ENCODE data around the gene SPON1. TPM values are rescaled to one million over a fixed set of nuclear protein-coding genes. Genes with fewer than 3 reads are reported as not detected.

SPON1 gene
- total and polyA plus RNA-seq, 10 of the 15 experiments (the other 5 are each of a cell fraction or from before 2014, with no cell fraction given) = 0.13 to 1.1 (median 0.18) TPM; not detected in 5

- TF ChIP-seq, protein P1, sequence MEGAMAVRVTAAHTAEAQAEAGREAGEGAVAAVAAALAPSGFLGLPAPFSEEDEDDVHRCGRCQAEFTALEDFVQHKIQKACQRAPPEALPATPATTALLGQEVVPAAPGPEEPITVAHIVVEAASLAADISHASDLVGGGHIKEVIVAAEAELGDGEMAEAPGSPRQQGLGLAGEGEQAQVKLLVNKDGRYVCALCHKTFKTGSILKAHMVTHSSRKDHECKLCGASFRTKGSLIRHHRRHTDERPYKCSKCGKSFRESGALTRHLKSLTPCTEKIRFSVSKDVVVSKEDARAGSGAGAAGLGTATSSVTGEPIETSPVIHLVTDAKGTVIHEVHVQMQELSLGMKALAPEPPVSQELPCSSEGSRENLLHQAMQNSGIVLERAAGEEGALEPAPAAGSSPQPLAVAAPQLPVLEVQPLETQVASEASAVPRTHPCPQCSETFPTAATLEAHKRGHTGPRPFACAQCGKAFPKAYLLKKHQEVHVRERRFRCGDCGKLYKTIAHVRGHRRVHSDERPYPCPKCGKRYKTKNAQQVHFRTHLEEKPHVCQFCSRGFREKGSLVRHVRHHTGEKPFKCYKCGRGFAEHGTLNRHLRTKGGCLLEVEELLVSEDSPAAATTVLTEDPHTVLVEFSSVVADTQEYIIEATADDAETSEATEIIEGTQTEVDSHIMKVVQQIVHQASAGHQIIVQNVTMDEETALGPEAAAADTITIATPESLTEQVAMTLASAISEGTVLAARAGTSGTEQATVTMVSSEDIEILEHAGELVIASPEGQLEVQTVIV (IDR thresholded peaks at IDR 0.05; ENCODE audit: borderline replicate concordance, partially characterized antibody) = no peak
- TF ChIP-seq MYB (IDR thresholded peaks at IDR 0.05; ENCODE audit: borderline replicate concordance, low read depth, low read length) = no peak
Observed at GRCh38 chr11:14044916-14045315, 82.4 kb downstream of the SPON1 start (continued).

GRCh38 chr11:14045417-14045816 lies 82.9 kb downstream of the SPON1 start:
- no peak overlapping the region for H3K4me3 ChIP-seq
- intact Hi-C loops (cut with micrococcal nuclease; ENCODE audit: unreplicated experiment) = no loop called here
- ChIA-PET POLR2A (no interaction called here), SMC1A (ENCODE audit: uncharacterized antibody, unreplicated experiment) (no interaction called here), RAD21 (ENCODE audit: unreplicated experiment) (no interaction called here), CTCF (interaction anchor here (1.2 kb wide), 1 partner anchor 9 kb away, joined by 3 read pairs; no protein-coding TSS in a partner anchor)
- no peak for ATAC-seq
- H3K9ac ChIP-seq (ENCODE audit: control insufficient read depth, insufficient read depth, low read length) = no peak overlapping the region
- H3K4me1 ChIP-seq (ENCODE audit: control insufficient read depth, insufficient read depth, low read length) = no peaks in the 10 kb centered on the region
- H3K79me2 ChIP-seq (ENCODE audit: control insufficient read depth, insufficient read depth, low read length) = no peaks in the 10 kb centered on the region
- H4K20me1 ChIP-seq (ENCODE audit: control insufficient read depth, insufficient read depth) = no peaks in the 10 kb centered on the region
- H3K27ac ChIP-seq (ENCODE audit: control insufficient read depth, insufficient read depth) = no peak overlapping the region
- H3K4me2 ChIP-seq (ENCODE audit: control insufficient read depth, insufficient read depth) = no peak overlapping the region
- DNase-seq (ENCODE audit: low read depth, low spot score) = no peak
- no peaks in the 10 kb centered on the region for H3K9me3 ChIP-seq (replicated peaks; ENCODE audit: control insufficient read depth, insufficient read depth, low read length)
- BruUV-seq (replicated peaks) = no TSS peak
- no peaks in the 10 kb centered on the region for H3K36me3 ChIP-seq (ENCODE audit: control insufficient read depth in 2 of 2, insufficient read depth in 2 of 2, low read length in 1 of 2)
- WGBS (ENCODE audit: insufficient coverage, insufficient replicate concordance, low lambda C conversion rate, missing lambda C conversion rate) = 70% methylated on average over 2 of the region's 2 CpGs
- no peak overlapping the region for H2AFZ ChIP-seq (ENCODE audit: control insufficient read depth, low read depth, low read length)
- H3K27me3 ChIP-seq (replicated peaks in 1 of 2; ENCODE audit: control insufficient read depth in 2 of 2, insufficient read depth in 2 of 2, low read length in 1 of 2) = no peaks in the 10 kb centered on the region
- TF ChIP-seq, protein P2, sequence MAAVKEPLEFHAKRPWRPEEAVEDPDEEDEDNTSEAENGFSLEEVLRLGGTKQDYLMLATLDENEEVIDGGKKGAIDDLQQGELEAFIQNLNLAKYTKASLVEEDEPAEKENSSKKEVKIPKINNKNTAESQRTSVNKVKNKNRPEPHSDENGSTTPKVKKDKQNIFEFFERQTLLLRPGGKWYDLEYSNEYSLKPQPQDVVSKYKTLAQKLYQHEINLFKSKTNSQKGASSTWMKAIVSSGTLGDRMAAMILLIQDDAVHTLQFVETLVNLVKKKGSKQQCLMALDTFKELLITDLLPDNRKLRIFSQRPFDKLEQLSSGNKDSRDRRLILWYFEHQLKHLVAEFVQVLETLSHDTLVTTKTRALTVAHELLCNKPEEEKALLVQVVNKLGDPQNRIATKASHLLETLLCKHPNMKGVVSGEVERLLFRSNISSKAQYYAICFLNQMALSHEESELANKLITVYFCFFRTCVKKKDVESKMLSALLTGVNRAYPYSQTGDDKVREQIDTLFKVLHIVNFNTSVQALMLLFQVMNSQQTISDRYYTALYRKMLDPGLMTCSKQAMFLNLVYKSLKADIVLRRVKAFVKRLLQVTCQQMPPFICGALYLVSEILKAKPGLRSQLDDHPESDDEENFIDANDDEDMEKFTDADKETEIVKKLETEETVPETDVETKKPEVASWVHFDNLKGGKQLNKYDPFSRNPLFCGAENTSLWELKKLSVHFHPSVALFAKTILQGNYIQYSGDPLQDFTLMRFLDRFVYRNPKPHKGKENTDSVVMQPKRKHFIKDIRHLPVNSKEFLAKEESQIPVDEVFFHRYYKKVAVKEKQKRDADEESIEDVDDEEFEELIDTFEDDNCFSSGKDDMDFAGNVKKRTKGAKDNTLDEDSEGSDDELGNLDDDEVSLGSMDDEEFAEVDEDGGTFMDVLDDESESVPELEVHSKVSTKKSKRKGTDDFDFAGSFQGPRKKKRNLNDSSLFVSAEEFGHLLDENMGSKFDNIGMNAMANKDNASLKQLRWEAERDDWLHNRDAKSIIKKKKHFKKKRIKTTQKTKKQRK (IDR thresholded peaks at IDR 0.05; ENCODE audit: low read depth, low read length) = no peak
- TF ChIP-seq IKZF2 (IDR thresholded peaks at IDR 0.05) = no peak
- TF ChIP-seq, protein P3, sequence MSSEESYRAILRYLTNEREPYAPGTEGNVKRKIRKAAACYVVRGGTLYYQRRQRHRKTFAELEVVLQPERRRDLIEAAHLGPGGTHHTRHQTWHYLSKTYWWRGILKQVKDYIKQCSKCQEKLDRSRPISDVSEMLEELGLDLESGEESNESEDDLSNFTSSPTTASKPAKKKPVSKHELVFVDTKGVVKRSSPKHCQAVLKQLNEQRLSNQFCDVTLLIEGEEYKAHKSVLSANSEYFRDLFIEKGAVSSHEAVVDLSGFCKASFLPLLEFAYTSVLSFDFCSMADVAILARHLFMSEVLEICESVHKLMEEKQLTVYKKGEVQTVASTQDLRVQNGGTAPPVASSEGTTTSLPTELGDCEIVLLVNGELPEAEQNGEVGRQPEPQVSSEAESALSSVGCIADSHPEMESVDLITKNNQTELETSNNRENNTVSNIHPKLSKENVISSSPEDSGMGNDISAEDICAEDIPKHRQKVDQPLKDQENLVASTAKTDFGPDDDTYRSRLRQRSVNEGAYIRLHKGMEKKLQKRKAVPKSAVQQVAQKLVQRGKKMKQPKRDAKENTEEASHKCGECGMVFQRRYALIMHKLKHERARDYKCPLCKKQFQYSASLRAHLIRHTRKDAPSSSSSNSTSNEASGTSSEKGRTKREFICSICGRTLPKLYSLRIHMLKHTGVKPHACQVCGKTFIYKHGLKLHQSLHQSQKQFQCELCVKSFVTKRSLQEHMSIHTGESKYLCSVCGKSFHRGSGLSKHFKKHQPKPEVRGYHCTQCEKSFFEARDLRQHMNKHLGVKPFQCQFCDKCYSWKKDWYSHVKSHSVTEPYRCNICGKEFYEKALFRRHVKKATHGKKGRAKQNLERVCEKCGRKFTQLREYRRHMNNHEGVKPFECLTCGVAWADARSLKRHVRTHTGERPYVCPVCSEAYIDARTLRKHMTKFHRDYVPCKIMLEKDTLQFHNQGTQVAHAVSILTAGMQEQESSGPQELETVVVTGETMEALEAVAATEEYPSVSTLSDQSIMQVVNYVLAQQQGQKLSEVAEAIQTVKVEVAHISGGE (CRISPR knock-in tag; IDR thresholded peaks at IDR 0.05) = no peak
- FAIRE-seq = no peak
- in situ Hi-C loops (cut with MboI) = no loop called here
